Middle frontal gyrus (tissue), 1 donor: ENCODE results near the gene UBE2R2.

Source experiments
- DNase-seq: peaks from one replicate; pipeline ENCODE4 v3.0.0-alpha.2; 2015; ENCODE audit warnings: low spot score; ENCODE audit errors: extremely low spot score

Gene UBE2R2

DNA sequence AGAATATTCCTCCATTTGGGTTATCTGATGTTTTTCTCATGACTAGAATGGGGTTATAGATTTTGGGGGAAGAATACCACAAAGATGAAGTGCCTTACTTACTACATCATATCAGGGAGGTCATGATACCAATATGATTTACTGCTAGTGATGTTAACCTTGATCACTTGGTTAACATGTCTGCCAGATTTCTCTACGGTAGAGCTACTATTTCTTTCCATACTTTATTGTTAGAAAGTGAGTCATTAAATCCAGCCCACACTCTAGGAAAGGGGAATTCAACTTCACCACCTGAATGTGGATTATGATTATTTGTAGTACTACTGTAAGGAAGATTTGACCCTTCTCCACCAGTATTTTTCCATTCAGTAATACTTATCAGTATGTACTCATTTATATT, 64.7 kb downstream of the UBE2R2 start:
- DNase-seq, result no peak

DNA sequence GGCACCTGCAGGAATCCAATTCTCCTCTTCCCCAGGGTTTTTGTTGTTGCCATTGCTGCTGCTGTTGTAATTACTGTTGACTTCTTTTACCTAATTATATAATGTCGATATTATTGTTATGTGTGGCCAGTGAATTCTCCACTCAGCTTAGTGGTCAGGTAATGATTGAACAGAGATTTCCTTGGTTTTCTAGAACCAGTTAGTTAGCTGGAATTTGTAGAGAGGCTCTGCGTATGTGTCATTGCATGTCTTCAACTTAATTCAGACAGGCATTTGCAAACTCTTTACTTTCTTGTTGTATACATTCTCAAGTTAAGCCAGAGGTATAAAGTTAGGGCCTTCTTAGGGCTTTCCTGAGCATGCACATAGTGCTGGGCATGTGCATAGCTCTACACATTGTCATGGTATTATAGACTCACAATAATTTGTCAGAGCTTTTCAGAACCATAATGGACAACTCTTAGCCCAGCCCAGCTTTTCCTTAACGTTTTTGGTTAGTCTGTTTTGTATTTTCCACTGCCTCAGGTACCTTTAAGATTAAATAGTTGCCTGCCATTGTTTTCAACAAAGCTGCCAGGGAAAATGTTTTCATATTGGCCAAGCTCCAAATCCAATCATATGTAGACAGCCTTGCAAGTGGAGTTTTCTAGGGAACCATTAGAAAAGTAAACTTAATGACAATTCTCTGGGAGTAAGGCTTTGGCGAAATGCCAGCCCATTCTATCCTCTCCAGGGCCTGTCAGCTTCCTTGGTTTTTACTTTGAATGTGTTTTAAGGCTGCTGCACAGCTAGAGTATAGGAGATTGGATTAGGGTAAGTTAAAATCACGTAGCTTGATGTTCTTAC, 68.1 kb downstream of the UBE2R2 start:
- no peak for DNase-seq

DNA sequence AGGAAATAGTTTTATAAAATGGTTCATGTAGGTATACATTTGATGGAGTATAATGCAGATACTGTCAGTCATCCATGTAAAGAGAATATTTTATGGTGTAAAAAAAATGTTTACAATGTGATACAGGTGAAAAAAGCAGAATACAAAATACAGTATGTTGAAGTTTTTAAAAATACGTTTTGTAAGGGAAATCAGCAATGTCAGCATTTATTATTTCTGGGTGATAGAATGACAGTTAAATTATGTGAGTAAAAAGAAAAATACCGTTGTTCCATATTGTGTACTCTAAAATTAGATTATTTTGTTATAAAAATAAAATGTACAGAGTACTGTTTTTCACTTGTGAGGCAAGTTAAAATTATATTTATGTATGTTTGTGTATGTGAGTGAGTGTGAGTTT, 69.0 kb downstream of the UBE2R2 start:
- no peak for DNase-seq

DNA sequence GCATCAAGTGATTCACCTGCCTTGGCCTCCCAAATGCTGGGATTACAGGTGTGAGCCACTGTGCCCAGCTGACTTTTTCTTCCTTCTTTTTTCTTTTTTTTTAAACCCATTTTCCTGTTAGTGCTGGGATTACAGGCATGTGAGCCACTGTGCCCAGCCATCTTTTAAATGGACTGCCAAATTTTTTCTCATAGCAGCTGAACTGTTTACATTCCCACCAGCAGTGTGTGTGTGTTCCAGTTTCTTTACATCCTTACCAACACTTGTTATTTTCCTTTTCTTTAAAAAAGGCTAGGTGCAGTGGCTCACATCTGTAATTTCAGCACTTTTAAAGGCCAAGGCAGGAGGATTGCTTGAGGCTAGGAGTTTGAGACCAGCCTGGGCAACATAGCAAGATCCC, 76.9 kb downstream of the UBE2R2 start:
- no peak for DNase-seq

DNA sequence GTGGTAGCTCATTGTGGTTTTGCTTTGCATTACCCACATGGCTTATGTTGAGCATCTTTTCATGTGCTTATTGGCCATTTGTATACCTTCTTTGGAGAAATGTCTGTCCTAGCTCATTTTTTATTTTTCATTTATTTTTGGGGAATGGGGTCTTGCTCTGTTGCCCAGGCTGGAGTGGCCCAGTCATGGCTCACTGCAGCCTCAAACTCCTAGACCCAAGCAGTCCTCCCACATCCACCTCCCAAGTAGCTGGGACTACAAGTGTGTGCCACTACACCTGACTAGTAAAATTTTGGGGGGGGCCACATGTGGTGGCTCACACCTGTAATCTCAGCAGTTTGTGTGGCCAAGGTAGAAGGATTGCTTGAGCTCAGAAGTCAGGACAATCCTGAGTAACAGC, 77.4 kb downstream of the UBE2R2 start:
- DNase-seq, result no peak

DNA sequence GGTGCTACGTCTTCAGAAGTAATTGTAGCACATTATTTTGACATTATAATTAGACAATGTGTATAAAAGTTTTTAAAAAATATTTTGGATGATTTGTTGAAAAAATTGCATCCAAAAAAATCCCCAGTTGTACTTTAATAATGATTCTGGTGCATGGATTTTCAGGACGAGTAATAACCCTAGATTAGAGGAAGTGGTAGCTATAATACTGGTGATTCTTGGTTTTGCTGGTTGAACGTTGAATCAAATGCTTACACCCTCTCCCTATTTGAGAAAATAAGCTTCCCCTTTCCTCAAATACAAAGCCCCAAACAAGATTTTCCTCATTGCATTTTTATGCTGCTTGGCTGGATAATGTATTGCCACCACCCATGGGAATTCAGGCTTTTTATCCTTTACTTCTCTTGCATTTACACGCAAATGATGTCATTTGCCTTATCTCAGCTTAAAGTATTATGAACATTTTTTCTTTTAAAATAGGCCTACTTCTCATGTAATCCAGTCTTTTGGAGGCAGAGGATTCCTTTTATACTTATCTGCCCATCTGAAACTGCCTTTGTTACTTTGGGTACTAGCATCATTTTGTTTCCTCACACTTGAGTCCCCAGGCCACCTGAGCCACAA, 86.3 kb downstream of the UBE2R2 start:
- DNase-seq, result no peak

DNA sequence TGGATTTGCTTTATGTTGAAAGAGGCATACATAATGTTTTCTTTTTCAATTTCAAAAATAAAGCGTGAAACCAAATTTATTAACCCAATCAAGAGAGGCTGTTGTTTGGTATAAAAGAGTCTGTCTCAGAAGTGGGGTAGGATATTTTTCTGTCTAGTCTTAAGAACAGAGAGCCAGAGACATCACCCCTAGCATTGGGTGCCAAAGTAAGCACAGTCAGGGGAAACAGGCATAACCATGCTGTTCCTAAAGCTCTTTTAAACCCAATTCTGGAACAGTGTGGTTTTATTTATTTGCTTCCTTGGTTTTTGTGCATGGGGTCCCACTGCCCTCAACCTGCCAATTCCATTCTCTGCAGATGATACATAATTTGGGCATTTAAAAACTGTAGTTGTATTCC, 88.2 kb downstream of the UBE2R2 start:
- DNase-seq, result no peak

DNA sequence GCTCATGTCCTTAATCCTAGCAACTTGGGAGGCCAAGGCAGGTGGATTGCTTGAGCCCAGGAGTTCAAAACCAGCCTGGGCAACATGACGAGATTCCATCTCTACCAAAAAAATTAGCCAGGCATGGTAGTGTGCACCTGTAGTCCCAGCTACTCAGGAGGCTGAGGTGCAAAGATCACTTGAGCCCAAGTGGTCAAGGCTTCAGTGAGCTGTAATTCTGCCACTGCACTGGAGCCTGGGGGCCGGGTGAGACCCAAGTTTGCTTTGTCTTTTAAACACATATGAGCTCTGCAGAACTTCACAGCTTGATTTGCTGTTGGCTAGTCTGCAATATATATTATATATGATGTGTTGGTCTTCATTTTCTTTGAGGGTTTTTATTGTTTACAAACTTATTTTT, 89.8 kb downstream of the UBE2R2 start:
- DNase-seq, result no peak

DNA sequence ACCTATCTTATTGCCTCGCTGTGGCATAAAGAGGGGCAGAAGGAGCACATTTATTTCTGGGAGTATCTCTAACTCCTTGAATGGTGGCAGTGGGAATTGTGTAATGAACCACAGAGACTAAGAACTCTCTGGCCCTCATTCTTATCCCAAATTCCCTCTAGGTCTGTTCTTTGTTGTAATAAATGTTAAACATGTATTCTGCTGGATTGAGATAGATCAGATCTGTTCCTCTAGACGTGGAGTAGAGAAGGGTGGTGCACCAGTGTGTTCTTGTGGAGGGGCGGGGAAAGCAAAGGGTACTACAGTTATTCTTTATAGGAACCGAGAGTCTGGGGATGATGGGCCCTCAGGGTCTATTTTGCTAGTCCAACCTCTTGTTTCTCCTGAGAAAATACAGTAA, 90.4 kb downstream of the UBE2R2 start:
- no peak for DNase-seq

DNA sequence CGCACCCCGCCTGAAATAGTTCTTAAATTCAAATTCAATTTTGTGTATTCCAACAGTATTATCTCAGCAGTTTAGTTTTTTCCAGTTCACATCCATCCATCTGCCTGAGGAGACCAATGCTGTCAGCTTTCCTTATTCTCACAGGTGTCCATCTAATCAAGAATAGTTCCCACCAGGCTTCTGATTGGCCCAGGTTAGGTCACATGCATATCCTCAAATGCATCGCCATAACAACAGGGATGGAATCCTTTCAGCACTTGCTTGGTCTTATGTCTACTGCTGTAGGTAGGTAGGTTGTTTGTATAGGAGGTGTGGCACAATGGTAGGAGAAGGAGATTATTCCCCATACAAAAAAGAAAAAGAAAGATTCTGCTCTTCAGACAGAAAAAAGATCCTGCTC, 91.2 kb downstream of the UBE2R2 start:
- no peak for DNase-seq

DNA sequence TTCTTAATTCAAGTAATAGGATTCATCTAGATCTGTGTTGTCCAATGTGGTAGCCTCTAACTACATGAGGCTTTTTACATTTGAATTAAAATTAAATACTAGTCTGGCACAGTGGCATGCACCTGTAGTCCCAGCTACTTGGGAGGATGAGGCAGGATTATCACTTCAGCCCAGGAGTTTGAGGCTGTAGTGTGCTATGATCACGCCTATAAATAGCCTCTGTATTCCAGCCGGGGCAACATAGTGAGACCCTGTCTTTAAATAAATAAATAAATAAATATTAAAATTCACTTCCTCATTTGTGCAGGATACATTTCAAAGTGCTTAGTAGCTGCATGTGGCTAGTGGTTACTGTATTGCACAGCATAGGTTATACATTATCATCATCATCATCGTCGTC, 91.8 kb downstream of the UBE2R2 start:
- DNase-seq, result no peak

DNA sequence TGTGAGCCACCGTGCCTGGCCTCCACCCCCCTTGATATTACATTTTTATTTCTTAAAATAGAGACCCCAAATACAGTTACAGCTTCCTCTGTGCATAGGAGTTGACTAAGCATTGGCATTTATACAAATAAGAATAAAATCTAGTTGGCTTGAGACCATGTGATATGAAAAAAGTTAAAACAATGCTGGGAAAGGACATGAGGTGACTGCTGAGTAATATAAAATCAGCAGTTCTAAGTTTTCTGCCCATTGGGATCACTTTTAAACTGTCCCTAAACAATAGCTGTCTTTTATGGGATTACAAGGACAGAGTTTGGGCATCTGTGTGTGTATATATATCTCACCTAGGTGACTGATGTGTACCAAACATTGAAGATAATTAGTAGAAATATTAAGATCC, 96.6 kb downstream of the UBE2R2 start:
- no peak for DNase-seq

DNA sequence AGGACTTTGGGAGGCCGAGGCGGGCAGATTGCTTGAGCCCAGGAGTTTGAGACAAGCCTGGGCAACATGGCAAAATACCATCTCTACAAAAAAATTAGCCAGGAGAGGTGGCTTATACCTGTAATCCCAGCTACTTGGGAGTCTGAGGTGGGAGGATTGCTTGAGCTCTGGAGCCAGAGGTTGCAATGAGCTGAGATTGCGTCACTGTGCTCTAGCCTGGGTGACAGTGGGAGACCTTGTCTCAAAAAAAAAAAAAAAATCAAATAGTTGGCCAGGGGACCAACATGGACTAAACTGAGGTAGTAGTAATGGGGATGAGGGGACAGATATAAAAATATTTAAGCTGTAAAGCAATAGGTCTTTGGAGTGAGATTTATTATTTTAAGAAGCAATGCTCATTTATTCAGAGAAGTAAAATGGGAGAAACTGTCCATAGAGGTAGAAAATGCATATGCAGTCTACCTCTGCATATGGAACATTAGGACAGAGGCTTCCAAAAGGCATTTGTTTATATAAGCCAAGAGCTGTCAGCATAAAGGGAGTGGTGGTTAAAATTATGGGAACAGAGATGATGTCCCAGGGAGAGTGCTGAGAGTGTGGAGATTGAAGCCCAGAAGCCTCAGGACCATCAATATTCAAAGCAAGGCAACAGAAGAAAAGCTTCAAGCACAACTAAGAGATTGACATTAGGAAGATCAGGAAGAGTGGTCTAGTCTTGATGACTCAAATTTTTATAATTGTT, 98.1 kb downstream of the UBE2R2 start:
- DNase-seq, result no peak

DNA sequence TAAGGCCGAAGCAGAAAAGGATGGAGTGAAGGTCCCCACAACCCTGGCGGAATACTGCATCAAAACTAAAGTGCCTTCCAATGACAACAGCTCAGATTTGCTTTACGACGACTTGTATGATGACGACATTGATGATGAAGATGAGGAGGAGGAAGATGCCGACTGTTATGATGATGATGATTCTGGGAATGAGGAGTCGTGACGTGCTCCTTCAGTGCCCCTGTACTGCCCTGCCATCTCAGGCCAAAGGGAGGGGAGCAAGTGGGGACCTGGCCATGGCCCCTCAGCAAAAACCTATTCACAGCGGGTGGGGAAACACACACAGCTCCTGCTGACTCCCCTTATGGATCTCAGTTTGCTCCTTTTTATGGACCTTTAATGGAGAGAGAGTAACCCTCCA, 100.1 kb downstream of the UBE2R2 start:
- DNase-seq, result no peak

DNA sequence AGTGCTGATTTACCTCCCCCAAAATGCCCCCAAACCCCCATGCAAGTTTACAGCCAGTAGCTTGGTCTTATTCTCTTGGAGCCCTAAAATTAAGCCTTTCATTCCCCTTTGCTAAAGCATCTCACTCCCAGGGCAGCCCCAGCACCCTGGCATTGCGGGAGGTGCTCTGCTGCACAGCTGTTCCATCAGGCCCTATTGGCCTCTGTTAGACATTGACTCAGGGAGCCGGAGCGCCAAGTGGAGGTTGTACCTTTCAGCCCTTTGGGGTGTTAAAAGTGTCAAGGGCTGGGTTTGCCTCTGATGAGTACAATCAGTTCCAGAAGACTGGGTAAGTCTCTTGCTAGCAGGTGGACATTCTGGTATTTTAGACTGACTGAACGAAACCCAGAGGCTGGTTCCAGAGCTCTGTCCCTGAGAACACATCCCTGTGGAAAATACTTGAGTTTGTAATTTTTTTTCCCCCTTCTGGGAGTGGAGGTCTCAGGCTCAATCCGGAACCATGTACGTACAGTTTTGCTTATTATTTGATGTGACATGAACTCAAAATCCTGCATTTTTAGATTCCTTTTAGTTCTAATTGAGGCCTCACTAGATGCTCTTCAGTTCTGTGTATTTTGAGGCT, 102.4 kb downstream of the UBE2R2 start:
- no peak for DNase-seq

DNA sequence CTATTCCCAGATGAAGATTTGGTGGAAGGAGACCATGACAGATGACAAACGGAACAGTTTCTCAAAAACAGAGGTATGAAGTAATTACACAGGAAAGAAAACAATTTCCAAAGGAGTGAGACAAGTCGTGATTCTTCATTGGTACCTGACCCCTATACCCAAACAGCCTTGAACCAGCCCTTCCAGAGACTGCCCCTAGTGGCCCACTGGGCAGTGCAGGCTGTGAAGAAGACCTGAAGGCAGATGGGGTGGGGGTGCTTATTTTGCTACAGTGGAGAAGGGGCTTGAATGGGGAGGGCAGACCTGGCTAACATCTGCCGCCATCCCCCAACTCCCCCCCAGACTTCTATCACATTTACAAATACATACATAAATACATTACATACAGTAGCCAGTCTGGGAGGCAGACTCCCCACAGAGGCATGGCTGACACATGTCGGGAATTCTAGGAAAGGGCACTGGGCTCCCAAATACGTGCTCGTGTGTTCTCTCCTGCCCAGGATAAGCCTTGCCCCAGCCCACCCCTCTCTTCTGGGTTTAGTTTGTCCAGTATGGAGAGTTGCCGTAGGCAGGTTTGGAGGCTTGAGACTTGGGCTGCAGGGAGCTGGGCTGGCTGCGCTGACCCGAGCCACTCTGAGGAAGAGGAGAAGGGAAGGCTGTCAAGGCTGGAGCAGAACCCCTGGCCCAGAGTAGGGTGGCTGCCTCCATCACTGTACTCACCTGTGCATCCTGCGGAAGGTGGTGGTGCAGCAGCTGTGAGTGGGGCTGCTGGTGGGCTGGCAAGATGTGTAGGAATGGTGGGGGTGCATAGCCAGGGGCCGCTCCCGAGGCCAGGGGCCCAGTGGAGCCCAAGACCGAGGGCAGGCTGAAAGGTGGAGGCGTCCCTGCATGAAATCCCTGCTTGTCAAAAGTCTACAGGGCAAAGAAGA, 105.3 kb downstream of the UBE2R2 start:
- DNase-seq, result no peak

DNA sequence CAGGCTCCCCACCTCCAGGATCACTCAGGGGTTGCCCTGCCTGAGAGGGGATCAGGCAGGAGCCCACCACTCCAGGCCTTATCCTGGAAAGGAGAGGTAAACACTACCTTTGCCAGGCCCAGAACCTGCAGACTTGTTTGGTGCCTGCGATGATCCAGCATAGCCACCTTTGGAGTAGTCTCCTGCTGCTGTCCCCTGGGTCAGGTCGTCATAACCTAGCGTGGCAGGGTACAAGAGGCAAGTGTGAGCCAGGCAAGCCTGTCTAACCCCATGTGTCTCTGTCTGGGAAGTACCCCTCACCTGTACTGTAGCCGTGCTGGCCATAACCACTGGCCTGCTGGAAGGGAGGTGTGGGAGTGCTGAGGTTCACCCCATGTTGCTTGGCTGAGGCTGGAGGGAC, 106.1 kb downstream of the UBE2R2 start:
- no peak for DNase-seq

DNA sequence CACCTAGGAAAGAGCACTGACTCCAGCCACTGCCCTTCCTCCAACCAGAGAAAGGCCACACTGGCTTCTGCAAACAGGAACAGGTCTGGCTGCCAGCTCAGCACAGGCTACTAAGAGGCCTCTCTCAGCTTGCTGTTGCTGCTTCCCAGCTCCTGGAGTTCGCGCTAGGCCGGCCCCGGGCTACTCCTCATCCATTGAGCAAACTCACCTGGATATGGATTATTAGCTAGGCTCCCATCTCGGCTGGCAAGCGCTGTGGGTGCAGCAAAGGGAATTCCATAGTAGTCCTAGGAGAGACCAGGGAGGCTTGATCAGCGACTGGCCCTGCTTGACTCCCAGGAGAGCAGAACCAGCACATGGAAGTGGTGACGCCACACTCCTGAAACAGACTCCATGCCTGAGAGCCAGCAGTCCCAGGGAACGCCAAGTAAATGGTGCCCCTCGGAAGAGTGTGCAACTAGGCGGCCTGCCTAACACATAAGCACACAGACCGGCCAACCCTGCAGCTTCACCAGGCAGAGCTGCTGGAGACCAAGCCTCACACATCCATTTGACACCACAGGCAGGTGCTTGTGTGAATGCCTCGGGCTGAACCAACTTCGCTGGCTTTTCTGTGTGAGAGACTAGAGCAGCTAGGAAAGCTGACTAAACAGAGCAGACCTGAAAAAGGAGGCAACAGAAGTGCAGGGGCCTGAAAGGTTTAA, 107.2 kb downstream of the UBE2R2 start:
- DNase-seq, result no peak

DNA sequence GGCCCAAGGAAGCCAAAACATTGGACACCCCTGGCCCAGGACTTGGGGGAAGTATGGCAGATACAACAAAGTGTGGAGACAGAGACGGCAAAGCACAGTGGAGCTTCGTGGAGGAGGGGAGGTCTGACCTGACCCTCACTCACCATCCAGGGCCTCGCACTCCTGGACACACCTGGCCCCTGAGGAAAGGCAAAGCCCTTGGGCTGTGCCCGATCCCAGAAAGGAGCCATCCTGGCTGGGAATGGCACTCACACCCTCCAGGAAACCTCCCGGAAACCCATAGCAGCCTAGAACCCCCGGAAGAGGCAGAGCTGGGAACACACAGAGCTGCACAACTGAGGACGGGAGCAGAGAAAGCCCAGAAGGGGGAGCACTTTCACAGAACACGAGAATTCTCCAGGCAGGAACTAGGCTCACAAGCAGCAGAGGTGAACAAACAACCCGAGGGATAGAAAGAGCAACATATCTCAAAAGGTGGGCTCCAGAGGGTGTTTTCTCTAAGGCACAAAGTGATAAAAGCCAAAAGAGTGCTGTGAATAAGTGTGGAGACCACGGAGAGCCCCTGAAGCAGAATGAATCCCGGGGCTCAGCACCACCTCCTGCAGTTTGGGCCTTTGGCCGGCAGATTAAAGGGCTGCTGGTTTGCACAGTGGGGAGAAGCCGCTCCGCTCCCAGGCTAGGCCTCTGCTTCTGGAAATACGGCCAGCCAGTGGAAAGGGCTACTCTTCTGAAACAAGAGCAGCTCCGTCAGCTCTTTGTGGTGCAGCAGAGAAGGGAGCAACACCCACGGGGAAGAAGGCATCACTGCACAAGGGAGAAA, 108.2 kb downstream of the UBE2R2 start:
- DNase-seq, result peak; percentile 67
